ENCODE measurements around the gene ARHGAP6.
"Not testable (repeated sequence)": the region's sequence is repeated elsewhere in the genome, so short reads cannot be mapped to it uniquely, and the experiment has no call there.

Gene ARHGAP6

DNA sequence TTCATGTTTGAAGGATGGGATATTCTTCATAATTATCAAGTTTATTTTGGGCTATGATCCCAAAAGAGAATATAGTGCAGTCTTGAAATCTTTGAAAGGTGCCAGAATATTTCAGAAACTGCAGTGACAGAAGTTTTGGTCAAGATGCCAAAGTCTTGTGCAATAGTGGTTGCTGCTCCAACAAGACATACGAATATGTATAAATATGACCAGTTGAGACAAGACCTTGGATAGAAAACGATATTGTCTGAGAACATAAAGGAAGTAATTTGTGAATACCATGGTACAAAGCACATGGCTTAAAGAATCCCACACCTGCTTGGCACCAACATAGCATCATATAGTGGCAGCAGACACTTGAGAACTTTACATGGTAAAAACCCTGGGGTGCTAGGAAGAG is 421.1 kb downstream of the ARHGAP6 start:
- Histone ChIP-seq H3K27me3 (ENCODE audit: control insufficient read depth in 1 of 2, insufficient read depth in 2 of 2, low read length in 2 of 2) (no peaks in the 10 kb centered on the region), H3K36me3 (ENCODE audit: control insufficient read depth in 2 of 2, insufficient read depth in 2 of 2, low read length in 2 of 2) (no peaks in the 10 kb centered on the region), H3K4me1 (ENCODE audit: control insufficient read depth, insufficient read depth, low read length) (peaks cover 3% of the 10 kb centered on the region), H3K9me3 (ENCODE audit: control insufficient read depth in 2 of 2, low read length in 2 of 2) (no peaks in the 10 kb centered on the region), H3K4me3 (ENCODE audit: low read length in 2 of 2) (no peak overlapping the region), H3K27ac (ENCODE audit: low read length) (no peak overlapping the region), H3K9ac (ENCODE audit: low read length in 2 of 2) (no peak overlapping the region)

DNA sequence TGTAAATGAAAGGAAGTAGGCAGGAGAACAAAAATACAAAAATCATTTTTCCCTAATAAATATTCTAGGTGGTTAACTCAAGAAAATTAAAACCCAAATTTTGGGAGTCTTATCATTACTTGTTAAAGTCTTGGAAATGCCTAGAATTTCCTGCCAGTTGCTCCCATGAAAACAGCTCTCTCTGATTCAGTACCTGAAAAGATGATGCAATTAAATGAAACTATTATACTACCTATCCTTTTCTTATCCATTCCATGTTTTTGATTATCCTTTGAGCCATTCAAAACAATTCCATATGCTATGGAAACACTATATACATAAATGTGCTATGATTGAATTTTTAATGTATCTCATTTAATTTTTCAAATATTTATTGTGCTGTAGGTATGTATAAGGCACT is 423.0 kb downstream of the ARHGAP6 start:
- no peaks in the 10 kb centered on the region for H3K36me3 ChIP-seq (ENCODE audit: control insufficient read depth in 2 of 2, insufficient read depth in 2 of 2, low read length in 2 of 2)
- no peak overlapping the region for H3K4me3 ChIP-seq (ENCODE audit: low read length in 2 of 2)
- H3K9ac ChIP-seq (ENCODE audit: low read length in 2 of 2): no peak overlapping the region
- no peaks in the 10 kb centered on the region for H3K9me3 ChIP-seq (ENCODE audit: control insufficient read depth in 2 of 2, low read length in 2 of 2)
- no peak overlapping the region for H3K27ac ChIP-seq (ENCODE audit: low read length)
- peaks cover 3% of the 10 kb centered on the region for H3K4me1 ChIP-seq (ENCODE audit: control insufficient read depth, insufficient read depth, low read length)
- no peaks in the 10 kb centered on the region for H3K27me3 ChIP-seq (ENCODE audit: control insufficient read depth in 1 of 2, insufficient read depth in 2 of 2, low read length in 2 of 2)

DNA sequence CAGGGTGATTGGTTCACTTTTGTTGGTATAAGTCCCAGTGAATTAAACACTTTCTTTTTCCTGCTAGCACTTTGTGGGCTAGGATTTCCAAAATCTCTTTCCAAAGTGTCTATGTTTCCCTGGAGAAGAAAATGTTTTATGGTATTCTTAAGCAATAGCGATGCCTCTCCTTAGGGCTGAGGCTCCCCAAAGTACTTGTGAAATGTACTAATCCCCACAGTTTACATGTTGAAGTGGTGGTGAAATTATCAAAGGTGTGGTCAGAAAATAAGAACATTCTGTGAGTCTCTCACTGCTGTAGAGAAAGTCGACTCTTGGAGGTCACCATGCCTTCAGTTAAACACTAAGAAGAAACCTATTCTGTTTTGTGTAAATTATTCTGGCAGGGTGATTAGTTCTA is 424.0 kb downstream of the ARHGAP6 start:
- Histone ChIP-seq H3K4me1 (ENCODE audit: control insufficient read depth, insufficient read depth, low read length) (peaks cover 3% of the 10 kb centered on the region), H3K4me3 (ENCODE audit: low read length in 2 of 2) (no peak overlapping the region), H3K27ac (ENCODE audit: low read length) (no peak overlapping the region), H3K9me3 (ENCODE audit: control insufficient read depth in 2 of 2, low read length in 2 of 2) (no peaks in the 10 kb centered on the region), H3K36me3 (ENCODE audit: control insufficient read depth in 2 of 2, insufficient read depth in 2 of 2, low read length in 2 of 2) (no peaks in the 10 kb centered on the region), H3K27me3 (ENCODE audit: control insufficient read depth in 1 of 2, insufficient read depth in 2 of 2, low read length in 2 of 2) (no peaks in the 10 kb centered on the region), H3K9ac (ENCODE audit: low read length in 2 of 2) (no peak overlapping the region)

DNA sequence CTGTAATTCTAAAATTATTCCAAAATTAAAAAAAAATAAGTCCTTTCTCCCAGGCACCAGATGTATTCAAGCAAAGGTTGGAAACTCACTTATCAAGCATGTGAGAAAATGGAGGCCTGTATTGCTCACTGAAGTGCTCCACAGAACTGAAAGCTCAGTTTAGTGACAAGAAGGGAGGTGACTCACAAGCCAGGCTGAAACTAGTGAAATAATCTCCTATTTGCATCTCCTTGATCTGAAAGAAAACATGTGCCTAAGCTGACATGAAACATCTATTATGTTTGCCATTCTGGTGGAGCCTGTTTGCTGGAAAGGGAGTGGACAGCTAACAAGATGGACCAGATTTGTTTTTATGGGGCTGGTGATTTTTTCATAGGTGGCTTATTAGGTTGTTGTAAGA is 426.5 kb downstream of the ARHGAP6 start:
- no peaks in the 10 kb centered on the region for H3K4me1 ChIP-seq (ENCODE audit: control insufficient read depth, insufficient read depth, low read length)
- H3K4me3 ChIP-seq (ENCODE audit: low read length in 2 of 2): no peak overlapping the region
- no peaks in the 10 kb centered on the region for H3K36me3 ChIP-seq (ENCODE audit: control insufficient read depth in 2 of 2, insufficient read depth in 2 of 2, low read length in 2 of 2)
- H3K27me3 ChIP-seq (ENCODE audit: control insufficient read depth in 1 of 2, insufficient read depth in 2 of 2, low read length in 2 of 2): no peaks in the 10 kb centered on the region
- H3K9ac ChIP-seq (ENCODE audit: low read length in 2 of 2): no peak overlapping the region
- H3K9me3 ChIP-seq (ENCODE audit: control insufficient read depth in 2 of 2, low read length in 2 of 2): no peaks in the 10 kb centered on the region
- no peak overlapping the region for H3K27ac ChIP-seq (ENCODE audit: low read length)

DNA sequence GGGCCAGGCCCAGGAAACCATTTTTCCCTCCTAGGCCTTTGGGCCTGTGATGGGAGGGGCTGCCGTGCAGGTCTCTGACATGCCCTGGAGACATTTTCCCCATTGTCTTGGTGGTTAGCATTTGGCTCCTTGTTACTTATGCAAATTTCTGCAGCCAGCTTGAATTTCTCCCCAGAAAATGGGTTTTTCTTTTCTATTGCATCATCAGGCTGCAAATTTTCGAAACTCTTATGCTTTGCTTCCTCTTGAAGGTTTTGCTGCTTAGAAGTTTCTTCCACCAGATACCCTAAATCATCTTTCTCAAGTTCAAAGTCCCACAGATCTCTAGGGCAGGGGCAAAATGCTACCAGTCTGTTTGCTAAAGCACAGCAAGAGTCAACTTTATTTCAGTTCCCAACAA is 430.3 kb downstream of the ARHGAP6 start:
- H3K9ac ChIP-seq (ENCODE audit: low read length in 2 of 2); H3K9me3 ChIP-seq (ENCODE audit: control insufficient read depth in 2 of 2, low read length in 2 of 2); H3K4me1 ChIP-seq (ENCODE audit: control insufficient read depth, insufficient read depth, low read length); H3K27me3 ChIP-seq (ENCODE audit: control insufficient read depth in 1 of 2, insufficient read depth in 2 of 2, low read length in 2 of 2); H3K4me3 ChIP-seq (ENCODE audit: low read length in 2 of 2); H3K27ac ChIP-seq (ENCODE audit: low read length); H3K36me3 ChIP-seq (ENCODE audit: control insufficient read depth in 2 of 2, insufficient read depth in 2 of 2, low read length in 2 of 2): not testable (repeated sequence)

DNA sequence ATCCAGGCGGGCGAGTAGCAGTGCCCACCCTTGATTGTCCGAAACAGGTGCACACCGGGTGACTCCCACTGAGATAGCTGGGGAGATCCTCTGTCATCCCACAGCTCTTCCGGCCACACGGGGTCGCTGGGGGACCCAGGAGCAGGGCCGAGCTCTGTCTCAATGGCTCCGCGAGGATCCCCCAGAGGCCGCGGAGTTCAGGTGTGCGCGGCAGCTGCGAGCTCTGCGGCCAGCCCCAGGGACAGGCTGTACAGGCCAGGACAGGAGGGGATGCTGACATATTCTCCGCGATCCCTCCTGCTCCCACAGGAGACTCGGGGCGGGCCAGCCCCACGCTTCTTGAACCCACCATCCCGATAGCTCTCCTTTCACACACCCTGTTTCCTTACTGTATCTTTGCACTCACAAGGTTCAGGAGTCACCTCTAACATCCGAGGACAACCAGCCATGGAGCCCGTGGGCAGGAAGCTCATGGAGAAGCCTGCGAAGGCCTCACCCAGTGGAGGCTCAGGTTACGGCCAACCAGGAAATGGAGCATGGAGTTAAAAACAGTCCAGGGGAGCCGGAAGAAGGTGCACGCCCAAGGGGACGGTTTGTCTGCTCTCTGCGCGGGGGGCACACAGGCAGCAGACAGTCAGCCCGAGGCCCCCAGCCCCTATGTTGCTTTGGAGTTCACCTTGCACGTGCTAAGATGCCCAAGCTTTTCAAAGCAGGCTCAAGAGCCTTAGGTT is 450.4 kb downstream of the ARHGAP6 start:
- Histone ChIP-seq H3K27me3 (ENCODE audit: control insufficient read depth in 1 of 2, insufficient read depth in 2 of 2, low read length in 2 of 2) (peaks cover 0 to 2% of the 10 kb centered on the region in 2 donors), H3K9me3 (ENCODE audit: control insufficient read depth in 2 of 2, low read length in 2 of 2) (no peaks in the 10 kb centered on the region)

DNA sequence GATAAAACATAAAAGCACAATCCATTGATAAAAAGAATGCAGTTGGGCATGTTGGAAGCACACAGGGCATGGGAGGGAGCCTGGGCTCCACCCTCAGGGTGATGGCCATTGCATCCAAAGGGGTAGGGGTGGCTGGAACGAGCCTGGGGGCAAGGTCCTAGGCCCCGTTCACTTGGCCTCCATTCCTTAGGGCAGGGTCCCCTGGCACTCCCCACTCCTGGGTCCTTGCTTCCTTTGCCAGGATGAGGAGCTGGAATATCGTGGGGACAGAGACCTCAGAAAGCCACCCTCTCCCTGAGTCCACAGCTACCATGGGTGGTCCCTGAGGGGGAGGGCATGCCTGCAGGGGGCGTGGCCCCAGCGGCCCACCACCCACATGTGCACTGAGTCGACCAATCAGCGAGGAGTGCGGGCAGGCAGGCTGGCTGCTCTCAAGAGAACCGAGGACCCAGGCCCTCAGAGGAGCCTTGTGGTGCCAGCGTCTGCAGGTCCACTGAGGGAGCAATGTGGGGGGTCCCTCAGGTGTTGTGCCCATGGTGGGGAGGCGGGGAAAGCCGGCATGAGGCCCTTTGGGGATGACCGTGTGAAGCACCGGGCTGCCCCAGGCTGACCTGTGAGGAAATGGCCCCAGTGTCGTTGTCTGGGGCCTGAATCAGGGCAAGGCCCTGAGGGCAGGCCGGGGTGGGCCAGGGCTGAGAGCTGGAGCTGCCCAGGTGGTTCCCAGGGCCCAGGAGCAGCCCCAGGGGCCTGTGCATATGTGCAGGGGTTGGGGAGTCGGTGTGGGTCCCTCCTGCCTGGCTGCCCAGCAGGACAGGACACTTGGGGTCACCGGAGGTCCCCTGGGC is 451.2 kb downstream of the ARHGAP6 start:
- Histone ChIP-seq H3K9me3 (ENCODE audit: control insufficient read depth in 2 of 2, low read length in 2 of 2) (no peaks in the 10 kb centered on the region), H3K27ac (ENCODE audit: low read length) (no peak overlapping the region), H3K36me3 (ENCODE audit: control insufficient read depth in 2 of 2, insufficient read depth in 2 of 2, low read length in 2 of 2) (no peaks in the 10 kb centered on the region), H3K4me3 (ENCODE audit: low read length in 2 of 2) (no peak overlapping the region), H3K4me1 (ENCODE audit: control insufficient read depth, insufficient read depth, low read length) (no peaks in the 10 kb centered on the region), H3K27me3 (ENCODE audit: control insufficient read depth in 1 of 2, insufficient read depth in 2 of 2, low read length in 2 of 2) (peaks cover 0 to 2% of the 10 kb centered on the region in 2 donors), H3K9ac (ENCODE audit: low read length in 2 of 2) (no peak overlapping the region)

More for the DNA sequence above, 450.4 kb downstream of the ARHGAP6 start:
- Histone ChIP-seq H3K4me1 (ENCODE audit: control insufficient read depth, insufficient read depth, low read length) (no peaks in the 10 kb centered on the region), H3K36me3 (ENCODE audit: control insufficient read depth in 2 of 2, insufficient read depth in 2 of 2, low read length in 2 of 2) (no peaks in the 10 kb centered on the region), H3K9ac (ENCODE audit: low read length in 2 of 2) (no peak overlapping the region), H3K27ac (ENCODE audit: low read length) (no peak overlapping the region), H3K4me3 (ENCODE audit: low read length in 2 of 2) (no peak overlapping the region)

DNA sequence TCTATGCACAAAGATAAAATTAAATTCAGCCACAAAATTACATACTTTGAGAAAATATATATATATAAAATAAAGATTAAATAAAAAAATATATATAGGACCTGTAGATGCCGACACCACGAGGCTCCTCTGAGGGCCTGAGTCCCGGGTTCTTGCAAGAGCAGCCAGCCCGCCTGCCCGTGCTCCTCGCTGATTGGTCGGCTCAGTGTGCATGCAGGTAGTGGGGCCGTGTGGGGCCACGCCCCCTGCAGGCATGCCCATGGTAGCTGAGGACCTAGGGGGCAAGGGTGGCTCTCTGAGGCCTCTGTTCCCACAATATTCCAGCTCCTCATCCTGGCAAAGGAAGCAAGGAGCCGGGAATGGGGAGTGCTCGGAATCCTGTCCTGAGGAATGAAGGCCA is 453.0 kb downstream of the ARHGAP6 start:
- H3K4me3 ChIP-seq (ENCODE audit: low read length in 2 of 2): no peak overlapping the region
- no peaks in the 10 kb centered on the region for H3K9me3 ChIP-seq (ENCODE audit: control insufficient read depth in 2 of 2, low read length in 2 of 2)
- H3K27me3 ChIP-seq (ENCODE audit: control insufficient read depth in 1 of 2, insufficient read depth in 2 of 2, low read length in 2 of 2): peaks cover 0 to 2% of the 10 kb centered on the region in 2 donors
- no peaks in the 10 kb centered on the region for H3K36me3 ChIP-seq (ENCODE audit: control insufficient read depth in 2 of 2, insufficient read depth in 2 of 2, low read length in 2 of 2)
- no peak overlapping the region for H3K9ac ChIP-seq (ENCODE audit: low read length in 2 of 2)
- peaks cover 3% of the 10 kb centered on the region for H3K4me1 ChIP-seq (ENCODE audit: control insufficient read depth, insufficient read depth, low read length)
- H3K27ac ChIP-seq (ENCODE audit: low read length): no peak overlapping the region

DNA sequence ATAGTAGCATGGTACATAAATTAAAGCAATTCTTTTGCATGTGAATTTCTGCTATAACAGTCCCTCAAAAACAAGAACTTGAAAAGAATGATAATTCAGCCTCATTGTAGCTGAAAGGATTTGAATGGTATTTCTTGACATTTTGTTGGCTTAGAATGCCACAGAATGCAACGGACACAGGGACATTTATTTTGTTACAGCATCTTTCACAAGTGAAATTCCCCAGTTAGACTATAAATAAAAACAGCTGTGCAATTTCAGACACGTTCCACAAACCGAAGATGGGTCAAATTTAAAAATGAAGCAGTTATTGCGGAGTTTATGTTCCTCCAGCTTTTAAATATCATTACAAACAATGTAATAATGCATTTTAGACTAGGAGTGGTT is 455.3 kb downstream of the ARHGAP6 start:
- Histone ChIP-seq H3K9me3 (ENCODE audit: control insufficient read depth in 2 of 2, low read length in 2 of 2) (no peaks in the 10 kb centered on the region), H3K27ac (ENCODE audit: low read length) (no peak overlapping the region), H3K4me1 (ENCODE audit: control insufficient read depth, insufficient read depth, low read length) (peaks cover 3% of the 10 kb centered on the region), H3K27me3 (ENCODE audit: control insufficient read depth in 1 of 2, insufficient read depth in 2 of 2, low read length in 2 of 2) (peaks cover 0 to 2% of the 10 kb centered on the region in 2 donors), H3K4me3 (ENCODE audit: low read length in 2 of 2) (no peak overlapping the region), H3K9ac (ENCODE audit: low read length in 2 of 2) (no peak overlapping the region), H3K36me3 (ENCODE audit: control insufficient read depth in 2 of 2, insufficient read depth in 2 of 2, low read length in 2 of 2) (no peaks in the 10 kb centered on the region)

DNA sequence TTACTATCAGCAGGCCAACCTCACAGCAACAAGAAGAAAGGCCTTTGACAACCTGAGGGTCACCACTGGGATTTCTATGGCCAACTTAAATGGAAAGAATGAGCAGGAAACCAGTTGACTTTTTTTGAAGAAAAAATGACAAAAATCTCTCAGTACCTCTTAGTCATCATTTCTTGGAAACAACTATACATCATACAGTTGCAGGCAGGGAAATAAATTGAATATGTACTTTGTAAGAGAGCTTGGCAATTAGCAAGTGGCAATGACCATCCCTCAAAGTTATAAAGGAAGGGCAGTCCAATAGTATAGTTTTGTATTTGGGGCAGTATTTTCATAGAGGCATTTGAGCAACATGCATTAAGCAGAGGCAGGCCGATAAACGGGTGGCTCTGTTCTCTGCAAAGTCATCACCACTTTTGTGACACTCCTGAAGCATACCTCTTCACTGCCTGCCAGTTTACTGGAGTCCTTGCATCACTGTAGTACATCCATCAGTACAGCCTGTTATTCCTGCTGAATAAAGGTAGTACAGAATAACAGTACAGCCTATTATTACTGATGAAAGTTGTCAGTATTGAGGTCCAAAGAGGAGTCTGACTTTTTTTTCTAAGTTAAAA is 455.8 kb downstream of the ARHGAP6 start:
- H3K36me3 ChIP-seq (ENCODE audit: control insufficient read depth in 2 of 2, insufficient read depth in 2 of 2, low read length in 2 of 2): no peaks in the 10 kb centered on the region
- no peak overlapping the region for H3K9ac ChIP-seq (ENCODE audit: low read length in 2 of 2)
- no peaks in the 10 kb centered on the region for H3K9me3 ChIP-seq (ENCODE audit: control insufficient read depth in 2 of 2, low read length in 2 of 2)
- H3K4me3 ChIP-seq (ENCODE audit: low read length in 2 of 2): no peak overlapping the region
- H3K4me1 ChIP-seq (ENCODE audit: control insufficient read depth, insufficient read depth, low read length): peaks cover 3% of the 10 kb centered on the region
- peaks cover 0 to 2% of the 10 kb centered on the region in 2 donors for H3K27me3 ChIP-seq (ENCODE audit: control insufficient read depth in 1 of 2, insufficient read depth in 2 of 2, low read length in 2 of 2)
- H3K27ac ChIP-seq (ENCODE audit: low read length): no peak overlapping the region
